PFSK-1 (cell line): ENCODE data around the gene SPIRE1.

Experiments
- FOXP2 ChIP-seq: optimal IDR thresholded peaks from 2 replicates; pipeline ENCODE3; 2011; ENCODE audit warnings: borderline replicate concordance, control low read depth, inconsistent platforms; ENCODE audit not compliant: insufficient read depth; ENCODE audit errors: extremely low read length, extremely low read depth
- POLR2AphosphoS5 ChIP-seq: IDR thresholded peaks from 2 replicates; pipeline ENCODE4 v1.6.1; 2012; ENCODE audit warnings: low read depth, mild to moderate bottlenecking, control low read depth, low read length, moderate library complexity
- REST ChIP-seq, 2 experiments: IDR thresholded peaks; 2 replicates each; pipeline versions ENCODE4 v1.6.1 to v1.8.0; 2011 to 2012; ENCODE audit warnings: low read depth in 2 of 2, low read length in 2 of 2, control low read depth in 1 of 2, inconsistent platforms in 1 of 2, mild to moderate bottlenecking in 1 of 2, moderate library complexity in 1 of 2; ENCODE audit not compliant: insufficient read depth in 1 of 2
- SIN3A ChIP-seq: IDR thresholded peaks from 2 replicates; pipeline ENCODE4 v1.6.1; 2012; ENCODE audit warnings: mild to moderate bottlenecking, low read length, moderate library complexity, borderline replicate concordance; ENCODE audit not compliant: insufficient read depth
- TAF1 ChIP-seq: IDR thresholded peaks from 2 replicates; pipeline ENCODE4 v1.6.1; 2012; ENCODE audit warnings: low read length, control low read depth, borderline replicate concordance; ENCODE audit not compliant: insufficient read depth

SPIRE1 gene

GRCh38 chr18:12597760-12598159 is 60.1 kb downstream of the SPIRE1 start:
- no peak for TF ChIP-seq SIN3A
- TF ChIP-seq FOXP2 = no peak
- TF ChIP-seq REST (IDR thresholded peaks at IDR 0.05; ENCODE audit: insufficient read depth in 1 of 2, low read depth in 2 of 2, low read length in 2 of 2) = no peak
- TF ChIP-seq POLR2AphosphoS5 = no peak
- TF ChIP-seq TAF1 = no peak

GRCh38 chr18:12595571-12596255 is 62.2 kb downstream of the SPIRE1 start:
- TF ChIP-seq TAF1 (no peak), POLR2AphosphoS5 (no peak), SIN3A (no peak), REST (IDR thresholded peaks at IDR 0.05; ENCODE audit: insufficient read depth in 1 of 2, low read depth in 2 of 2, low read length in 2 of 2) (no peak), FOXP2 (no peak)

- no peak for TF ChIP-seq TAF1
- no peak for TF ChIP-seq FOXP2
- TF ChIP-seq SIN3A = no peak
- TF ChIP-seq POLR2AphosphoS5 = no peak
- no peak for TF ChIP-seq REST (IDR thresholded peaks at IDR 0.05; ENCODE audit: insufficient read depth in 1 of 2, low read depth in 2 of 2, low read length in 2 of 2)
Measured at GRCh38 chr18:12593866-12594265, 64.0 kb downstream of the SPIRE1 start.

GRCh38 chr18:12592597-12593127 is 65.2 kb downstream of the SPIRE1 start:
- TF ChIP-seq FOXP2 (no peak), SIN3A (no peak), TAF1 (no peak), POLR2AphosphoS5 (no peak), REST (IDR thresholded peaks at IDR 0.05; ENCODE audit: insufficient read depth in 1 of 2, low read depth in 2 of 2, low read length in 2 of 2) (no peak)
